GM12874 (cell line): Measurements from ENCODE around the gene CYP27B1.

Experiments
- TF ChIP-seq, protein P1 (sequence below): IDR thresholded peaks from 2 replicates; pipeline ENCODE4 v1.5.1; 2011; ENCODE audit warnings: low read depth, mild to moderate bottlenecking, control low read depth, low read length, moderate library complexity; ENCODE audit not compliant: insufficient read depth

The CYP27B1 gene

GRCh38 chr12:57802607-57803006 lies 35.7 kb upstream of the CYP27B1 start:
- TF ChIP-seq, protein P1, sequence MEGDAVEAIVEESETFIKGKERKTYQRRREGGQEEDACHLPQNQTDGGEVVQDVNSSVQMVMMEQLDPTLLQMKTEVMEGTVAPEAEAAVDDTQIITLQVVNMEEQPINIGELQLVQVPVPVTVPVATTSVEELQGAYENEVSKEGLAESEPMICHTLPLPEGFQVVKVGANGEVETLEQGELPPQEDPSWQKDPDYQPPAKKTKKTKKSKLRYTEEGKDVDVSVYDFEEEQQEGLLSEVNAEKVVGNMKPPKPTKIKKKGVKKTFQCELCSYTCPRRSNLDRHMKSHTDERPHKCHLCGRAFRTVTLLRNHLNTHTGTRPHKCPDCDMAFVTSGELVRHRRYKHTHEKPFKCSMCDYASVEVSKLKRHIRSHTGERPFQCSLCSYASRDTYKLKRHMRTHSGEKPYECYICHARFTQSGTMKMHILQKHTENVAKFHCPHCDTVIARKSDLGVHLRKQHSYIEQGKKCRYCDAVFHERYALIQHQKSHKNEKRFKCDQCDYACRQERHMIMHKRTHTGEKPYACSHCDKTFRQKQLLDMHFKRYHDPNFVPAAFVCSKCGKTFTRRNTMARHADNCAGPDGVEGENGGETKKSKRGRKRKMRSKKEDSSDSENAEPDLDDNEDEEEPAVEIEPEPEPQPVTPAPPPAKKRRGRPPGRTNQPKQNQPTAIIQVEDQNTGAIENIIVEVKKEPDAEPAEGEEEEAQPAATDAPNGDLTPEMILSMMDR, result no peak

DNA sequence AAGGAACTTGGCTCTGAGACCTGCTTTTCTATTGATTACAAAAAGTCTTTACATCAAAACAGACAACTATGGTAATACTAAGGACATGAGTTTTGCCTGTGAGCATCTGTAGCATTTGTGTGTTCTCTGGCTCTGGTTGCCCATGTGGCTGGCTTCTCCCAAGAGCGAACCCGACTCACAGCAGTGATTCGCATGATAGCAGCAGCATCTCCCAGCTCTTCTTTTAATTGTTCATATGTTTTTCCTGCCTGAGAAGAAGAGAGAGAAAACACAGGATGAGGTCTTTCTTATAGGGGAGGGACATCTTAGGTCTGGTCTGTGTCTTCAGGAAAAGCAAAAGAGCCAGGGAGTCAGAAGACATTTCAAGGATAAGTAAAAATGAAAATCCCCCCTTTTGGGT lies 34.1 kb upstream of the CYP27B1 start:
- TF ChIP-seq, protein P1, result no peak

DNA sequence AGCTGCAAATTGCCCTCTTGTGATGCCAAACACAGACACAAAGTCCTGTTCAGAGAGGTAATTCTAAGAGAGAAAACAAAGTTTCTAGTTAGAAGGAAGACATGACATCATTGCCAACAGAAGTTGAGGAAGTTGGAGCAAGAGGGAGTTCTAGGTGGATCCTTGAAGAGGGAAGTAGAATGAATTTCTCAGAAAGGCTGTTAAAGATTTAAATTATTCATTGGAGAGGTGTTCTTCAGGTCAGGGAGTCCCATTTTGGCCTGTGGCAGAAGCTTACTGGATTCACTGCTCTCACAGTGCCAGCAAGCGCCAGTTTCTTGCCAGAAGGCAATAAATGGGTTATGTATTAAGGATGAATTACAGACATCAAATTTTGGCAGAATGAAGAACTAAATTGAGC lies 31.1 kb upstream of the CYP27B1 start:
- TF ChIP-seq, protein P1, result no peak

GRCh38 chr12:57796996-57797395 lies 30.1 kb upstream of the CYP27B1 start:
- TF ChIP-seq, protein P1, result no peak

- TF ChIP-seq, protein P1, result no peak
Measured at GRCh38 chr12:57795354-57795753, 28.5 kb upstream of the CYP27B1 start.

DNA sequence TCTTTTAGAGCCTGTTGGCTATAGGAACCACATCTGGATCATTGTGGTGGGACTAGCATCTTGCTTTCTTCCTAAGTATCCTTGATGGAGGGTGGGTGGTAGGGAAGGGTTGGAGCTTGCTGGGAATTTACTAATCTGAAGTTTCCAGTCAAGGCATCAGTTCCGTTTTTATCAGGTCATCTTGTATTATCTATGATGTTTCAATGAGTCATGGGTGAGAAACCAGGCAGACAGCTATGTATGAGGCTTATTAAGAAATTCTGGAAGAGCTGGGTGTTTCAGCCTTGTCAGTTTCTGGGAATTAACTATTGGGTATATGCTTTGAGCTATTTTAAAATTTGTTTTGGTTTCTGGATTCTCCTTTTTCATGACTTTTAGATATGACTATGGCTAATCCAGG lies 27.0 kb upstream of the CYP27B1 start:
- TF ChIP-seq, protein P1, result no peak

- TF ChIP-seq, protein P1, result no peak
Measured at GRCh38 chr12:57783861-57784260, 17.0 kb upstream of the CYP27B1 start.

- TF ChIP-seq, protein P1, result no peak
Measured at GRCh38 chr12:57783466-57783801, 16.6 kb upstream of the CYP27B1 start.
